Measurements from ENCODE around the gene SCRN3.
"Not testable (repeated sequence)": the region's sequence is repeated elsewhere in the genome, so short reads cannot be mapped to it uniquely, and the experiment has no call there.

Gene SCRN3

GRCh38 chr2:174388706-174389105, 6.8 kb upstream of the SCRN3 start:
- H3K4me3 ChIP-seq (replicated peaks; ENCODE audit: insufficient read depth, low read length); DNase-seq (ENCODE audit: low read depth in 1 of 2, low spot score in 1 of 2); H3K27me3 ChIP-seq (ENCODE audit: insufficient read depth, poor library complexity, severe bottlenecking); H3K27ac ChIP-seq (replicated peaks): not testable (repeated sequence)
- peak; percentile 9; the same call in 1 of the 2 replicates for TF ChIP-seq SPI1 (IDR thresholded peaks at IDR 0.05; ENCODE audit: borderline replicate concordance, low read depth)

DNA sequence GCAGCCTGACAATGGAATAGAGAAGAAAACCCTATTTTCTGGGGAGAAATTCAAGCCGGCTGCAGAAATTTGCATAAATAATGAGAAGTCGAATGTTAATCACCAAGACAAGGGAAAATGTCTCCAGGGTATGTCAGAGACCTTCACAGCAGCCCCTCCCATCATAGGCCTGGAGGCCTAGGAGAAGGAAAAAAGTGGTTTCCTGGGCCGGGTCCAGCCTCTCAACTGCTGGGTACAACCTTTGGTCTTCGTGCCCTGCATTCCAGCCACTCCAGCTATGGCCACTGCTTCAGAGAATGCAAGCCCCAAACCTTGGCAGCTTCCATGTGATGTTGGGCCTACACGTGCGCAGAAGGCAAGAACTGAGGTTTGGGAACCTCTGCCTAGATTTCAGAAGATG, 6.0 kb upstream of the SCRN3 start:
- Histone ChIP-seq H3K27ac (replicated peaks) (no peak overlapping the region), H3K27me3 (ENCODE audit: insufficient read depth, poor library complexity, severe bottlenecking) (no peaks in the 10 kb centered on the region), H3K4me3 (replicated peaks; ENCODE audit: insufficient read depth, low read length) (no peak overlapping the region)
- no peak for TF ChIP-seq GABPA (IDR thresholded peaks at IDR 0.05; ENCODE audit: low read depth)
- TF ChIP-seq SPI1 (IDR thresholded peaks at IDR 0.05; ENCODE audit: borderline replicate concordance, low read depth) = no peak
- TF ChIP-seq CTCF (IDR thresholded peaks at IDR 0.05; ENCODE audit: insufficient read depth, low read length) = no peak
- TF ChIP-seq REST (IDR thresholded peaks at IDR 0.05; ENCODE audit: insufficient replicate concordance, low read depth) = no peak
- no peak for TF ChIP-seq POLR2AphosphoS5 (IDR thresholded peaks at IDR 0.05; ENCODE audit: low read depth)
- DNase-seq (ENCODE audit: low read depth in 1 of 2, low spot score in 1 of 2) = no peak

GRCh38 chr2:174390303-174390702, 5.2 kb upstream of the SCRN3 start:
- not testable (repeated sequence) for H3K4me3 ChIP-seq (replicated peaks; ENCODE audit: insufficient read depth, low read length); H3K27me3 ChIP-seq (ENCODE audit: insufficient read depth, poor library complexity, severe bottlenecking); H3K27ac ChIP-seq (replicated peaks); DNase-seq (ENCODE audit: low read depth in 1 of 2, low spot score in 1 of 2)

- no peak overlapping the region for H3K4me3 ChIP-seq (replicated peaks; ENCODE audit: insufficient read depth, low read length)
- no peak for DNase-seq (ENCODE audit: low read depth in 1 of 2, low spot score in 1 of 2)
- no peak for TF ChIP-seq CTCF (IDR thresholded peaks at IDR 0.05; ENCODE audit: insufficient read depth, low read length)
- TF ChIP-seq POLR2AphosphoS5 (IDR thresholded peaks at IDR 0.05; ENCODE audit: low read depth) = no peak
- TF ChIP-seq REST (IDR thresholded peaks at IDR 0.05; ENCODE audit: insufficient replicate concordance, low read depth) = no peak
- TF ChIP-seq SPI1 (IDR thresholded peaks at IDR 0.05; ENCODE audit: borderline replicate concordance, low read depth) = no peak
- no peak for TF ChIP-seq GABPA (IDR thresholded peaks at IDR 0.05; ENCODE audit: low read depth)
- no peak overlapping the region for H3K27ac ChIP-seq (replicated peaks)
- H3K27me3 ChIP-seq (ENCODE audit: insufficient read depth, poor library complexity, severe bottlenecking) = no peaks in the 10 kb centered on the region
Measured at GRCh38 chr2:174392706-174393105, 2.8 kb upstream of the SCRN3 start.

DNA sequence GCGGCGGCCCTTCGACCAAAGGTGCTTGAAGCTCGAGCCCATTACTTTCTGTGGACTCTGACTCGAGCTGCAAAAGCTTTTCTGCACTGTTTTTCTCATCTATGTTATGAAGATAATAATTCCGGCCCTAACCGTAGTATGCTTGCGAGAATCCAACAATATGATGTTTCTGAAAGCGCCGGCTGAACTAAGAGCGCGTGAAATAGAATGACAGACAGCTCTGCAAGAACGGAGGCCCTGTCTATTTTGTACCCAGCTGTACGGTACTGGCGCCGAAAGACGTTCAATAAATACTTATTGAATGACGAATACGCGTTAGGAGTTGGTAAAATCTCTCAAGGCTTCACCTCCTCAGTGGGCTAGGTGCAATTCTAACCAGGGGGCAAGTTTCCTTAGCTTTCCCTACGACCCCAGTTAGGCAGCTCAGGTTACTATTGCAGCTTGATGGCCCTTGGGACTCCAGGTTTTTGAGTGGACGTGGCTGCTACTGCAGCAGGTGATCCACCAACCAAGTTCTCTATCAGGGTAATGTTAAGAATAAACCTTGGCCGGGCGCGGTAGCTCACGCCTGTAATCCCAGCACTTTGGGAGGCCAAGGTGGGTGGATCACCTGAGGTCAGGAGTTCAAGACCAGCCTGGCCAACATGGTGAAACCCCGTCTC, 570 bp downstream of the SCRN3 start:
- Histone ChIP-seq H3K4me3 (replicated peaks; ENCODE audit: insufficient read depth, low read length) (peak overlapping the region; percentile 99), H3K27ac (replicated peaks) (peak overlapping the region; percentile 73), H3K27me3 (ENCODE audit: insufficient read depth, poor library complexity, severe bottlenecking) (no peaks in the 10 kb centered on the region)
- no peak for TF ChIP-seq GABPA (IDR thresholded peaks at IDR 0.05; ENCODE audit: low read depth)
- no peak for TF ChIP-seq SPI1 (IDR thresholded peaks at IDR 0.05; ENCODE audit: borderline replicate concordance, low read depth)
- no peak for TF ChIP-seq CTCF (IDR thresholded peaks at IDR 0.05; ENCODE audit: insufficient read depth, low read length)
- TF ChIP-seq POLR2AphosphoS5 (IDR thresholded peaks at IDR 0.05; ENCODE audit: low read depth) = no peak
- peak; percentile 29 for TF ChIP-seq REST (IDR thresholded peaks at IDR 0.05; ENCODE audit: insufficient replicate concordance, low read depth)
- peak in 1 of 2 experiments; percentile 3 for DNase-seq (ENCODE audit: low read depth in 1 of 2, low spot score in 1 of 2)

All from HL-60 (cell line).